RWPE1 (cell line): ENCODE results near the gene LTF.
A peak's percentile ranks its signal among the peaks of the same experiment; 100 is the strongest.

ENCODE experiments used
- CTCF ChIA-PET: fragments of 350-600 bp; sonication (Branson Sonifier 250); formaldehyde crosslinking; extraction: SDS; loops from one replicate; lab custom pipeline; 2021; lab: Yijun Ruan, JAX
- POLR2A ChIA-PET: fragments of 400-600 bp; formaldehyde crosslinking; extraction: SDS; loops from one replicate; lab custom pipeline; 2020; ENCODE audit warnings: antibody characterized with exemption; ENCODE audit not compliant: low non-redundant PET; lab: Yijun Ruan, JAX
- DNase-seq: peaks from one replicate; pipeline ENCODE4 v3.0.0; 2012; ENCODE audit warnings: low spot score
- H3K27ac ChIP-seq: fragments of 450-650 bp; 2 replicates; pipeline ENCODE4 v1.5.1; 2017
- CTCF ChIP-seq: fragments of 450-650 bp; conservative IDR thresholded peaks from 2 replicates; pipeline ENCODE4 v1.5.1; 2017; ENCODE audit warnings: low read depth, mild to moderate bottlenecking

The LTF gene

GRCh38 chr3:46423588-46423987 is 41.1 kb downstream of the LTF start:
- TF ChIP-seq CTCF = no peak
- ChIA-PET POLR2A (no interaction called here), CTCF (no interaction called here)
- DNase-seq = peak; percentile 17
- peak overlapping the region; percentile 82 for H3K27ac ChIP-seq

- H3K27ac ChIP-seq = peak overlapping the region; percentile 82
- no peak for TF ChIP-seq CTCF
- DNase-seq = peak; percentile 82
- POLR2A ChIA-PET = interaction anchor here (0.6 kb wide), 1 partner anchor 180 kb away, joined by 6 read pairs; the partner anchor contains the start of gene CCR3
- CTCF ChIA-PET = interaction anchor here (0.6 kb wide), 1 partner anchor 259 kb away, joined by 3 read pairs; no protein-coding TSS in a partner anchor
These were observed 42.1 kb downstream of the LTF start for GRCh38 chr3:46422617-46423016.

- CTCF ChIA-PET = no interaction called here
- no peak for TF ChIP-seq CTCF
- H3K27ac ChIP-seq = no peak overlapping the region
- DNase-seq = no peak
- POLR2A ChIA-PET = no interaction called here
These were observed 43.8 kb downstream of the LTF start for GRCh38 chr3:46420931-46421330.

- ChIA-PET CTCF (no interaction called here), POLR2A (no interaction called here)
- no peak for DNase-seq
- H3K27ac ChIP-seq = no peak overlapping the region
- TF ChIP-seq CTCF = no peak
These were observed 44.9 kb downstream of the LTF start for GRCh38 chr3:46419816-46420215.

GRCh38 chr3:46417841-46418611 is 46.7 kb downstream of the LTF start:
- ChIA-PET CTCF (interaction anchor here (0.6 kb wide), 1 partner anchor 15 kb away, joined by 4 read pairs; no protein-coding TSS in a partner anchor), POLR2A (no interaction called here)
- H3K27ac ChIP-seq = no peak overlapping the region
- no peak for TF ChIP-seq CTCF
- DNase-seq = no peak

GRCh38 chr3:46416811-46417510 is 47.7 kb downstream of the LTF start:
- DNase-seq = no peak
- CTCF ChIA-PET = interaction anchor here (0.6 kb wide), 1 partner anchor 14 kb away, joined by 4 read pairs; no protein-coding TSS in a partner anchor
- no peak for TF ChIP-seq CTCF
- no peak overlapping the region for H3K27ac ChIP-seq
- POLR2A ChIA-PET = no interaction called here
